Measurements from ENCODE around the gene STEAP2.
A peak's percentile ranks its signal among the peaks of the same experiment; 100 is the strongest.
"Not testable (repeated sequence)": the region's sequence is repeated elsewhere in the genome, so short reads cannot be mapped to it uniquely, and the experiment has no call there.

Gene STEAP2

DNA sequence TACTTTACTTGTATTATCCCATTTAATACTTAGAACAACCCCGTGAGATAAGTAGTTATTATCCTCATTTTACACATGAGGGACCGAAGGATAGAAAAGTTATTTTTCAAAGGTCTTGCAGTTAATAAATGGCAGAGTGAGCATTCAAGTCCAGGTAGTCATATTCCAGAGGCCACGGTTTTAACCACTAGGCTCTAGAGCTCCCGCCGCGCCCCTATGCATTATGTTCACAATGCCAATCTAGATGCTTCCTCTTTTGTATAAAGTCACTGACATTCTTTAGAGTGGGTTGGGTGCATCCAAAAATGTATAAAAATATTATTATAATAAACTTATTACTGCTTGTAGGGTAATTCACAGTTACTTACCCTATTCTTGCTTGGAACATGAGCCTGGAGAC lies 22.0 kb downstream of the STEAP2 start:
- DNase-seq (ENCODE audit: low read depth) = no peak

DNA sequence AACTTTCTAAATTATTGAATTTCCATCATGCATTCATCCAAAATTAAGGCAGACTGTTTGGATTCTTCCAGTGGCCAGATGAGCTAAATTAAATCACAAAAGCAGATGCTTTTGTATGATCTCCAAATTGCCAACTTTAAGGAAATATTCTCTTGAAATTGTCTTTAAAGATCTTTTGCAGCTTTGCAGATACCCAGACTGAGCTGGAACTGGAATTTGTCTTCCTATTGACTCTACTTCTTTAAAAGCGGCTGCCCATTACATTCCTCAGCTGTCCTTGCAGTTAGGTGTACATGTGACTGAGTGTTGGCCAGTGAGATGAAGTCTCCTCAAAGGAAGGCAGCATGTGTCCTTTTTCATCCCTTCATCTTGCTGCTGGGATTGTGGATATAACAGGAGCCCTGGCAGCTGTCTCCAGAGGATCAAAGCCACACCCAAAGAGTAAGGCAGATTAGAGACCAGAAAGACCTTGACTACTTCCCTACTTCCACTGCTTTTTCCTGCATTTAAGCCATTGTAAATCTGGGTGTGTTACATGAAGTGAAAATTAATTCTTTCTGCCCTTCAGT lies 25.3 kb downstream of the STEAP2 start:
- DNase-seq (ENCODE audit: low read depth) = no peak

DNA sequence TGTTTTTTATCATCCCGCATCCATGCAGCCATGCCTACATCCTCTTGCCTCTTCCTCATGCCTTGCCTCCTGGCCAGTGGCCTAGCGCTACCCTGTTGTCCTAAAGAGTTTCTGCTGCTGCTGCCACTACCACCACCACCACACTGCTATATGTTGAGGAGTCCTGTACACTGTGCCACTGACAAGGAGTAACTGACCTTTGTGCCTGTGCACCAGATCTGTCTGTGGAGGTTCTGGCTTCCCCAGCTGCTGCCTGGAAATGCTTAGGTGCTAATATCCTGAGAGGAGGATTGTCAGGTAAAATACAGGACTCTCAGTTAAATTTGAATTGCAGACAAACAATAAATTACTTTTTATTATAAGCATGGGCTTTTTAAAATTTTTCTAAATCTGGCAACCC lies 26.5 kb downstream of the STEAP2 start:
- no peak for DNase-seq (ENCODE audit: low read depth)

DNA sequence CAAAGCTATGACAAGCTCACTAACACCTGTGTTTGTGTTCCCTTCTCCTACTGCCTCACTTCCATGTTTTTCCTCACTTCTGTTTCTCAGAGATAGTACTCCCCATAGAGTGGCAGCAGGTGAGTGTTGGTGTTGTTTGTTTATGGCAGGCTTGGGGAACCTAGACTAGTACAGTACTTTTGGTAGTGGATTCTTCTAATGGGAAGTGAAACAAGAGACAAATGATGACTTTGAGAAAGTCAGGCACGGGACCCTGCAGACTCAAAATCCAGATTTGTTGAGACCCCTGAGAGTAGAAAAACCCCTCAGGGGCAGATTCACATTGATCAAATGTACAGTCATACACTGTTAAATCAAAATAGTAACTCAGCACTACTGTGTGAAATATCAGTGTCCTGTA lies 27.0 kb downstream of the STEAP2 start:
- DNase-seq (ENCODE audit: low read depth) = no peak

DNA sequence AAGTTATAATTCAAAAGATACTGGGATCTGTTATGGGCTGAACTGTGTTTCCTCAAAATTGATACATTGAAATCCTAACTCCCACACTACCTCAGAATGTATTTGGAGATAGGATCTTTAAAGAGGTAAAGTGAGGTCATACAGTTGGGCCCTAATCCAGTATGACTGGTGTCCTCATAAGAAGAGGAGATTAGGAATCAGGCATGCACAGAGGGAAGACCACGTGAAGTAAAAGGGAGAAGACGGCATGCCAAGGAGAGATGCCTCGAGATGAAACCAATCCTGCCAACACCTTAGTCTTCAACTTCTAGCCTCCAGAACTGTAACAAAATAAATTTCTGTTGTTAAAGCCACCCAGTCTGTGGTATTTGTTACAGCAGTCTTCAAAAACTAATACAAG lies 27.5 kb downstream of the STEAP2 start:
- DNase-seq (ENCODE audit: low read depth) = no peak

DNA sequence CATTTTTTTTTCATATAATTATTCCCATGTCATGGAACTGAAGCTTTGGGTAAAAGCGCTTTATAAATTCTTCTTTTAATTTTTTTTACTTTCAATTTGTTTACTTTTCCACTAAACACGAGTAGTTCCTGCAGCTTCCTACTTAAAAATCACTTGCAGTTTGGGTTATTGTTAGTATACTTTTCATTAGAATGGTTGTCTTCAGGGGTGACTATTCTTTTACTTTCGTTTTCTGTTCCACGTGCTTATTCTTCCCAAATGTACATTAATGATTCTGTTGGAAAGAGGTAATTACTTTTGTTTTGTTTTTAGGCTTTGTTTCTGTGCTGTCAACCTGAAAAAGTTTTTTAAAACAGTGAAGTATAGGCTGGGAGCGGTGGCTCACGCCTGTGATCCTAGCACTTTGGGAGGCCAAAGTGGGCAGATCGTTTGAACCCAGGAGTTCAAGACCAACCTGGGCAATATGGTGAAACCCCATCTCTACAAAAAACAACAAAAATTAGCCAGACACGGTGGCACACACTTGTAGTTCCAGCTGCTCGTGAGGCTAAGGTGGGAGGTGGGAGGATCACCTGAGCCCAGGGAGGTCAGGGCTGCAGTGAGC lies 28.2 kb downstream of the STEAP2 start:
- DNase-seq (ENCODE audit: low read depth) = no peak

DNA sequence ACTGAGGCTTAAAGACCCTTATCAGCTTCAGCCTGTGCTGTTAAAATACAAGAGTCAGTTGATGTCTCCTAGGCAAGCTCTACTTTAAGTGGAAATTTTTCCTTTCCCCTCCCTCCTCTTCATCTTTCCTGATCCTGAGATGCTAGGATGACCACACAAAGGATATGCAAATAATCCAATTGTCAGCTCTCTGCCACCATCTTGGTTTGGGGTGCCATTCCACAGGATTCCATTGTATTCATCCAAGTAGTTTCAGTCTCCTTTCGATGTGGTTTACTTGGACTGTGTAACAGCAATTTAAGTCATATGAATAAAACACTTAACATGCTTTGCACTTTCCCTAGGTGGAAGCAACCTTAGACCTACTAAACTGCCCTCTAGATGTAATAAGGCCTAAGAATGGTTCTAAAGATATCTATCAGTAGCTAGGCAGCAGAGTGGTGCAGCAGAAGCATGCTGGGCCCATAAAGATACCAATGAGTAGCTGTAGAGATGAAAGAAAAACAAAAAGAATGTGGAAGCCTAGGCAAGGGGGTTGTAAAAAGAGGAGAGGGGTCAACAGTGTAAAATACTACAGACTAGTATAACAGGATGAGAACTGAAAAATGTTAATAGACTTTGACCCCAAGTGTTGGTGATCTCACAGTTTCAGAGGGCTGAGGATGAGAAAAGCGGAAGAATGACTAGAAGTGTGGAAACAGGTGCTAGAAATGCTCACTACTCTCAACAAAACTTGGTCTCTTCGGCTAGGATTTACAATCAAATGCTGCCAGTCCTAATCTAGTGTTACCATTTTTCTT lies 31.0 kb downstream of the STEAP2 start:
- DNase-seq (ENCODE audit: low read depth) = no peak

DNA sequence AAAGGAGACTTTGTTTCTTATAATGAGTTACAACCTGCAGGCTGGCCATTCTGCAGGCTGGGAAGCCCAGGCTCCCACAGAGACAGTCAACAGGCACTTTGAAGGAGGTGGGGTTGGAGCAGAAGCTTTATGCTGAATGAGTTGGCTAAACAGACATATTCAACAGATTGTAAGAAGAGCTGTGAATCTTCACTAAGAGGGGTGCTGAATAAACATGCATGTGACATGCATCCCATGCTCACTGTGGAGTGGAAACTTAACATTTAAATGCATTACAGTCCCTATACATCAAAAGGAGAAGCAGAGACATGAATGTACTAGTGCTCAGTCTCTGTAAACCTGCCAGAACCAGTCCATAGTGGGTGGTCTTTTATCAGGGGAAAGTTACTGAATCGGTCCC lies 32.0 kb downstream of the STEAP2 start:
- DNase-seq (ENCODE audit: low read depth) = no peak

DNA sequence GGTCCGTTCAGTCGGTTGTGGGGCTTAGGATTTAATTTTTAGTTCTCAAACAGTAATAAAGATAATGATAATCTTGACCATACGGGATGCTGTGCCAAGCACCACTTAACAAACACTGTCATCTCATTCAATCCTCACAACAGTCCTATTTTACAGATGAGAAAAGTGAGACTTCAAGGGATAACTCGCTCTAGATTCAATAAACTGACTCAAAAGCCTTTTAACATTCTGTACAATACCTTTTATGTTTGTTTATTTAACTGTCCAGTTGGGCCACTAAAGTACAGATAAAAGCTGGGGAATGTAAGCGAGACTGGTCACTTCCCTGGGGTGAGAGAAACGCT lies 33.0 kb downstream of the STEAP2 start:
- no peak for DNase-seq (ENCODE audit: low read depth)

DNA sequence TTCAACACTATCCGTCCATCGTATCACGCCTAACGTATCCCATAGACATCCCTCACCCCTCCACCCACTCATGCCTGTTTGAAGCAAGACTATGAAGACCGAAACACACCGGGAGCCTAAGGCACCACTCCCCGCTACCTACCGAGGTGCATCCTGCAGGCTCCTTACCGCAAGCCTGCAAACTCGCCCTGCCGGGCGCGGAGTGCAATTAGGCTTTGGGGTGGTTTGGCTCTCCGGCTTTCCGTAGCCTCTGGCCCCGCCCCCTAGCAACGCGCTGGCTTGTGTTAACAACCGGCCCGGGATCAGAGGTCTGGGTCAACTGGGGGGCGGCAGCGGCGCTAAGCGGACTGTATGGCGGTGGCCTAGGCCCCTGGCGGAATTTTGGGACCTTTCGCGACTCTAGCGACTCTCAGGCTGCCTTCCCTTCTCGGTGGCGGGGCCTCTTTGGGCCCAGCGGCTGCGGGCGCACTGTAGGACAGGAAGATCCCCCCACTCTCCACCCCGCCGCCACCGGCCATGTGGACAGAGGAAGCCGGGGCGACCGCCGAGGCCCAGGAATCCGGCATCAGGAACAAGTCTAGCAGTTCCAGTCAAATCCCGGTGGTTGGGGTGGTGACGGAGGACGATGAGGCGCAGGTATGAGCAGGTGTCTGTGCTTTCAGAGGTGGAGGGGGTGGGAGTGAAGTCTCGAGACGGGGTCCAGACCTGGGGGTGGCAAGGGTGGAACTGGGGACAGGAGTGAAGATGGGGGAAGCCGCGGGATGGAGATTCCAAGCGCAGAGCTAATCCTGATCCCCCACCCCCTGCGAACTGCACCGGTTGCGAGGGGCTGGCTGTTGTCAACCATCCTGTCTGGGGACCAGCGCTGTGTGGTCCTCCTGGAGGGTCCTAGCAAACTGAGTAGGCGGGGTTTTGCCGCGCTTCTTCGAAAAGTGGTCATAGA lies 33.6 kb downstream of the STEAP2 start, which contains the start of gene CFAP69:
CFAP69 (plus strand) TSS at position 266 of the 943 bp plus-strand sequence; CDS start at position 517, 251 bp downstream.
- DNase-seq (ENCODE audit: low read depth) = peak; percentile 69

DNA sequence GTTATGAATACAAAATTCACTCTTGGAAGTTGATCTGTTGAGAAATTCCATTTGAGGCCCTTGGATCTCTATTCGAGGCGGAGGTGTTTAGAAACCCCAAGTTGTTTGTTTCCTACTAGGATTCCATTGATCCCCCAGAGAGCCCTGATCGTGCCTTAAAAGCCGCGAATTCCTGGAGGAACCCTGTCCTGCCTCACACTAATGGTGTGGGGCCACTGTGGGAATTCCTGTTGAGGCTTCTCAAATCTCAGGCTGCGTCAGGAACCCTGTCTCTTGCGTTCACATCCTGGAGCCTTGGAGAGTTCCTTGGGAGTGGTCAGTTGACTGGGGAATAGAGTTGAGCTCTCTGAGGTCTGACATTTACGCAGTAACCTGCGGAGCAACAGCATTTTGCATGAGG lies 34.6 kb downstream of the STEAP2 start:
- no peak for DNase-seq (ENCODE audit: low read depth)

DNA sequence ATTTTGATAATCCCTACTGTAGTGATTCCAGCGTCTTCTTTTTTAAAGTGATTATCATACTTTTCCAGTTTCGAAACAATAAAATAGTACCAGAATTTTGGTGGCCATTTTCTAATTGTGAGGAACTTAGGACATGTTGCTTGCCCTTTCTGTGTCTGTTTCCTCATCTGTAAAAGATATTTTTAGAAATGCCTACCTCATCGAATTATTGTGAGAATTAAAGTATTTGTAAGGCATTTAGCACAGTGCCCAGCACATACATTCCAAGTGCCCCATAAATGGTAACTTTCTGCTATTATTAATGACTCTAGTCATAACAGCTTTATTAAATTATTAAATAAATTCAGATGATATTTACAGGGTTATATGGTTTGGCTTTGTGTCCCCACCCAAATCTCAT lies 37.2 kb downstream of the STEAP2 start:
- no peak for DNase-seq (ENCODE audit: low read depth)

DNA sequence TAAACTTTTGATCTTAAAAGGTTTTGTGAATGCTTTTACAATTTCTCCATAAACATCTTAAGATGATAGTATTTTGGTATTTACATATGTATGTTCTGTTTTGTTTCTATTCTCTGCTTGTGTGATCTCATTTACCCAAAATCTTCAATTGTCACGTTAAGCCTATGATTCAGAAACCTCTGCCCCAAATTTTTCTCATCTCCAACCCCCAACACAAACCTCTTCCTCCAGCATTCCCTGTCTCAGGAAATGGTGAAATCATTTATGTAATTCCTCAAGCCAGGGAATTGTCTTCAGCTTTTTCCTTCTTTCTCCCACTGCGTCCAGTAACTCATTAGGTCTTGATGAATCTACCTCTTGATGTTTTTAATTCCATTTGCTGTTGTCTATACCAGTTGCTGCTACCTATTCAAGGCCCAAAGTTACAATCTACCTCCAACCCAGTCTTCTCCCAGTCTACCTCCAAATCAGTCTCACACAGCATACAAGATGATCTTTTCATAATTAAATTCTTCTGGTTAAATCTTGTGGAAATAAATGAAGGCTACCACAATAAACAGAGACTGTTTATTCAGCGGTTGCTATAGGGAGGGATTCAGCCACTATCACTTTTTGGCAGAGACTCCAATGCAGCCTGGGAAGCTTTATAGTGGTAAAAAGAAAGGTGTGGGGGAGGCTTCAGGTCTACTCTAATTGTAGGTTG lies 39.2 kb downstream of the STEAP2 start:
- no peak for DNase-seq (ENCODE audit: low read depth)

DNA sequence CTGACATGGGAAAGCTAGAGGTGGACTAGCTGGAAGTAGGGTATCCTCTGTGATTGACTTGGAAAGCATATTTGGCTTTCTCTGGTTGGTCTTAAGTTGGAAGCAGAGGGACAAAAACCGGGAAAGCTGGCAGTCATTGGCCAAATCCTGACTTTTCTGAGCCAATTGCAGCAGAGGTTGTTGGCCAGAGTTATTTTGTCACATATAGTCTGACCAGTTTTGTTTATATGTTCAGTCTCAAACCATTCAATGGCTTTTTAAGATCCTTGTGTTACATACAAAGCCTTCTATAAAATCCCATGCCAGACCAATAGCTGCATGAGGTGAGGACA lies 39.7 kb downstream of the STEAP2 start:
- DNase-seq (ENCODE audit: low read depth) = no peak

DNA sequence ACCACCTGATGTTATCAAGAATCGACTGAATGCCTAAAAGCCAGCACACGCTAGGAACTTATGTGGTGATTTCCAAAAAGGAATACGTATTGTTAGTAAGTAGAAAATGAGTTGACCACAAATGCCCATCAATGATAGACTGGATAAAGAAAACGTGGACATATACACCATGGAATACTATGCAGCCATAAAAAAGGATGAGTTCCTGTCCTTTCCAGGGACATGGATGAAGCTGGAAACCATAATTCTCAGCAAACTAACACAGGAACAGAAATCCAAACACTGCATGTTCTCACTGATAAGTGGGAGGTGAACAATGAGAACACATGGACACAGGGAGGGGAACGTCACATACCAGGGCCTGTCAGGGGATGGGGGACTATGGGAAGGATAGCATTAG lies 44.5 kb downstream of the STEAP2 start:
- DNase-seq (ENCODE audit: low read depth) = not testable (repeated sequence)

DNA sequence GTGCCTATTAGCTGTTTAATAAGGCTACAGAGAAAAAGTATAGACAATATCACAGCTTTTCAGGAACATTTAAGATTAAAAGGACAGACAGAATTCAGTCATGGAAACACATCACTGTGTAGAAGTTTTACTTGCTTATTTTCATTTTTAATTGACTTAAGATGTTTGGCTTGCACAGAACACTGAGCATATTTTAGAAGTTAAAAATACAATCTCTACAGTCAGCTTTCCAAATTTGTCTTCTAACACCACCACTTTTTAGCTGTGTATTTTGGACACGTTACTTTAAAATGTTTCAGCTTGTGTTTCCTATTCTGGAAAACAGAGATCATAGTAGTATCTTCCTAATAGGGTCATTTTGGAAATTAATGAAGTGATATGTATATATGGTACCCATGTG lies 45.2 kb downstream of the STEAP2 start:
- DNase-seq (ENCODE audit: low read depth) = no peak

DNA sequence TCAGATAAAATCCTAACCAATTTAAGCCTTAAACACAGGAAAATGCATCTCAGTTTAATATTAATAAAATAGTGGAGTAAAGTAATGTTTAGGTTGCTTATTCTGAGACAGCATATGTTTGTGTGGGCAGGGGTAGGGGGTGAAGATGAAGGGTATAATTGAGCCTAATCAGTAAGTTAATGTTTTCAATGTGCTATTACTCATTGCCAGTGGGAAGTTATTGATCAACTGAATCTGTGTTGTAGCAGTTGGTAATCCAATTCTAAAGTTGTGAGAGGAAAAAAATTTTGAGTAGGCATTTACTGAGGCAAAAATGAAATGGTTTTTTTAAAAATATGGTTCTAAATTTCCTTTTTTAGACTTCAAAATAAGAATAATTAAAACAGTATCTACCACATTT lies 49.9 kb downstream of the STEAP2 start:
- DNase-seq (ENCODE audit: low read depth) = no peak

DNA sequence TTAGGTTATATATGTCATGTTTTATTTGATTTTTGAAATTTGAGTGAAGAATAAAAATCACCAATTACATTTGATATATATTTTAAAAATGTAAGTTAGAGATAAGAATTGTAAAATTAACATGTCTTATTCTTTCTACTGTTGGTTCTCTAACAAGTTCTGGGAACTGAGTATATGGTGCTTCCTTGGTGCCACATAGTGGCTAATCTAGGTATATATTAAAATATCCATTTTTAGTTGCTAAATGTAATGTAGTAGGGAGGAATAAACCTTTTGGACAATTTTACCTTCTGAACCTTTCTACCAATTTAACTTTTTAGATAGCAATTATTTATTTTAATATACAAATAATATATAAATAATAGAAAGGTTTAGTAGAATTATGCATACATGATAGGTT lies 50.9 kb downstream of the STEAP2 start:
- DNase-seq (ENCODE audit: low read depth) = no peak

DNA sequence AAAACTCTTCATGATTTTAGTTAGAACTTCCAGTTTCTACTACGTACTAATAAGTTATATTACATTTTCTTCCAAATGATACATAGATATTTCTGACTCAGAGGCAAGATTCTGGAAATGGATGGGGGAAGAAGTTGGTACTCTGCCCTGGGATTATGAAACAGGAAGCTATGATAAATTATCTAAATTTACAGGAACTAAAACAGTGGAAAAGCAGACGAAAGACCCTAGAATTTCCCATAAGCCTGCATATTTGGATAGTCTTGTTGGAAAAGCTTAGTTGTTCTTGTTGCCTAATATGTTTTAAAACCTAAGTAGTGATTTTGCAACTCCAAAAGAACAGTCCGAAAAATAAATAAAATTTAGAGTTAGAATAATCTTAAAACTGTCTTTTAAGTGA lies 55.3 kb downstream of the STEAP2 start:
- no peak for DNase-seq (ENCODE audit: low read depth)

DNA sequence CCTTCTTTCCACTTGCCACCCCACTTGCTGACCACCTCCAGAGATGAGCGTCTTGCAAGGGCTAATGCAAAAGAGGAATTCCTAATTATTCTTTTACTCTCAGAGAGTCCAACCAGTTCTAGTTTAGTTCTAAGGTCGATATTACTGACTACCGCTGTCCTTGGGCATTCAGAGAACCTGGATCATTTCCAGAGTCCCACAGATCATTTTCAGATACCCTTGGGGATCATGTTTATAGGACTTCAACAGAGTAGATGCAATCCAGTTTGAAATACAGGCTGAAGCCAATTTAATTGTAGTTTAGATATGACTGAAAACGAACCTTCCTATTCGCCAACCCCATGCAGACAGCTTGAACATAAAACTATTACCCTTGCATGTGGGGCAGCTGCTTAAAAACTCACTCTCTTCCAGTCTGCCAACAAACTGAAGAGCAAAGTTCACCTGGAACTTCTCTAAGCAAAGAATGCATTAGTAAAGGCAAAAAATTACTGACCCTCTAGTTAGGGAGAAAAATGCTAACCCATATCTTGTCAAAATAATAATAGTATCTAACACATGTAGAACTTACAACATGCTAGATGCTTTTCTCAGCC lies 55.8 kb downstream of the STEAP2 start:
- DNase-seq (ENCODE audit: low read depth) = no peak

DNA sequence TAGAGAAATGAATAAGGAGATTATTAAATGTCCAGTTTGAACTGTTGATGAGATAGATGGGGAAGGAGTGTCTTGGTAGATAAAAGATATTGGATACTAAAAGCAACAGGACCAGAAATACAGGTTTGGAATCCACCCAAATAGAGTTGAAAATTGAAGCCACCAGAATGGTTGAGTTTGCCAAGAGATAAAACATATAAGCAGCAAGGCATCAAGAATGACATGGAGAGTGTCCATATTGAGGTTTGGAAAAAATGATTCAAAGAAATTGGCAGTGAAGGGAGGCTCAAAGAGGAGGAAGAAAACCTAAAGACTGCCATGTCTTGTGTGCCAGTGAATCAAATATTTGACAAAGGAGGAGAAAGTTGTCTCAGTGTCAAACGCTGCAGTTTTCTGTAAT lies 57.6 kb downstream of the STEAP2 start:
- DNase-seq (ENCODE audit: low read depth) = no peak

Data from stimulated activated CD8-positive, alpha-beta memory T cell treated with anti-CD3 and anti-CD28 coated beads, Interleukin-12 subunit alpha, Interleukin-12 subunit beta, amount 100 ng/mL, for 4 hours (primary cell).